ENCODE measurements around the gene OOSP4A.

DNA sequence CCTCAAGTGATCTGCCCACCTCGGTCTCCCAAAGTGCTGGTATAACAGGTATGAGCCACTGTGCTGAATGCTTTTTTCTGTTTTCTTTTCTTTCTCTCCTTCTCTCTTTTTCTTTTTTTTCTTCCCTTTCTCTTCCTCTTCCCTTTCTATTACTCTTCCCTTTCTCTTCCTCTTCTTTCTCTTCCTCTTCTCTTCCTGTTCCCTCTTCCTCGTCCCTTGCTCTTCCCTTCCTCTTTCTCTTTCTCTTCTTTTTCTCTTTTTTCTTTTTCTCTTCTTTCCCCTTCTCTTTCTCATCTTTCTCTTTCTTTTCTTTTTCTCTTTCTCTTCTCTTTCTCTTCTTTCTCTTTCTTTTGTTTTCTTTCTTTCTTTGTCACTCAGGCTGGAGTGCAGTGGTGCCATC, 24.4 kb upstream of the OOSP4A start:
- TF ChIP-seq POLR2AphosphoS5 (IDR thresholded peaks at IDR 0.05; ENCODE audit: borderline replicate concordance, low read depth, low read length) (no peak), EZH2 (IDR thresholded peaks at IDR 0.05) (no peak), FOXP2 (optimal IDR thresholded peaks at IDR 0.05; ENCODE audit: control extremely low read depth, extremely low read length, insufficient read depth) (no peak)

All from SK-N-MC (cell line).